ENCODE results near the gene AGFG2. TPM values are rescaled to one million over a fixed set of nuclear protein-coding genes. Genes with fewer than 3 reads are reported as not detected.
"Not testable (repeated sequence)": the region's sequence is repeated elsewhere in the genome, so short reads cannot be mapped to it uniquely, and the experiment has no call there.

Gene AGFG2
- 8.0 and 8.1 TPM in 2 replicates for polyA plus RNA-seq (2014; cell fraction: cytosol; rRNA removed)
- 10.2 and 15.8 TPM in 2 replicates for polyA plus RNA-seq (2014; cell fraction: nucleus; rRNA removed)

- DNase-seq (ENCODE audit: low spot score), result peak; percentile 100
Measured at GRCh38 chr7:100538654-100539435, at the start of gene AGFG2. Gene AGFG2, plus strand, starts transcription at chr7:100539203. Its CDS starts 144 bp downstream, at chr7:100539347.

DNA sequence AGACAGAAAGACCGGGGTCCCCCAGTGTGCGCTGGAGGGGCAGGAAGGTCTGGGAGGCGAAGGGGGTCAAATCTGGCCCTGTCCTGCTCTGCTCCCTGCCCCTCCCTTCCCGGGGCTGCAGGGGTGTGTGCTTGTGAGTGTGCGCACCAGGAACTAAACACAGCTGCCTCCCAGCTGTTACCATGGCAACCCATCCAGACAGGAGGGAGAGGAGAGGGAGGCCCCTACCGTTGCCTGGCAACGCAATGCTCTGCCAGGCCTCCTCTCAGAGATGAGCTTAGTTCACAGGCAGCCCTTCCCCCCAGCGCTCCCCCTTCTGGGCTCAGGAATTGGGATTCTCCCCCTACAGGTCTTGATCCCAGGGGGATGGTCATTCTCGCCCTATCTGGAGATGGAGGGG, 49.2 kb upstream of the AGFG2 start:
- DNase-seq (ENCODE audit: low spot score), result peak; percentile 99

DNA sequence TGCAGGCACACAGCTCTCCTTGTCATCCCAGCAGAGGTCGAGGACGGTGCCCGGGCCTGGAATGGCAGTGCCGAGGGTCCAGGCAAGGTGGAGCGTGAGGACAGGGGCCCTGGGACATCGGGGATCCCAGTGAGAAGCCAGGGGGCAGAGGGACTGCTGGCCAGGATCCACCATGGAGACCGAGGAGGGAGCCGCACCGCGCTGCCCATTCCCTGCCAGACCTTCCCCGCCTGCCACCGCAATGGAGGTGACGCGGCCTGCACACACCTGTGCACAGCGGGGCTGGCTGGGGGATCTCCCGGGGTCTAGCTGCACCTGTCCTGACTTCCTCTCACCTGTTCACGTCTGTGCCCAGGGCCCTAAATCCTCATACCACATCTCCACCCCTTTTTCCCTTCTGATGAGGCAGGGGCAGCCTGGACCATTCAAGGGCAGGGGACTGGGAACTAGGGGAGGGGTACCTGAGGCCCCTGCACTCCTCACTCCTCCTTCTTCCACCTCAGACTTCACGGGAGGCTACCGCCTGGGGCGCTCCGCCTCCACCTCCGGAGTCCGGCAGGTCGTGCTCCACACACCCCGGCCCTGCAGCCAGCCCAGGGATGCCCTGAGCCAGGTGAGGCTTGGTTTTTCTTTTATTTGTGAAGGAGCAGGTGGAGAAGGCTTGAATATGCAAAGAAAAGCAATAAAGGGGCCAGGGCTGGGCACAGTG, 48.4 kb upstream of the AGFG2 start:
- DNase-seq (ENCODE audit: low spot score), result no peak

DNA sequence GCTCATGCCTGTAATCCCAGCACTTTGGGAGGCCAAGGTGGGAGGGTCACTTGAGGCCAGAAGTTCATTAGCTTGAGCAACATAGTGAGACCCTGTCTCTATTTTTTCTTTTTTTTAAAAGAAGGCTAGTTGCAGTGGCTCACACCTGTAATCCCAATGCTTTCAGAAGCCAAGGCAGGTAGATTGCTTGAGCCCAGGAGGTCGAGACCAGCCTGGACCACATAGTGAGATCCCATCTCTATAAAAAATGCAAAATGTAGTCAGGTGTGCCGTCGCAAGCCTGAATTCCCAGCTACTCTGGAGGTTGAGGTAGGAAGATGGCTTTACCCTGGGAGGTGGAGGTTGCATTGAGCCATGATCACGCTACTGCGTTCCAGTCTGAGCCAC, 47.8 kb upstream of the AGFG2 start:
- DNase-seq (ENCODE audit: low spot score), result no peak

DNA sequence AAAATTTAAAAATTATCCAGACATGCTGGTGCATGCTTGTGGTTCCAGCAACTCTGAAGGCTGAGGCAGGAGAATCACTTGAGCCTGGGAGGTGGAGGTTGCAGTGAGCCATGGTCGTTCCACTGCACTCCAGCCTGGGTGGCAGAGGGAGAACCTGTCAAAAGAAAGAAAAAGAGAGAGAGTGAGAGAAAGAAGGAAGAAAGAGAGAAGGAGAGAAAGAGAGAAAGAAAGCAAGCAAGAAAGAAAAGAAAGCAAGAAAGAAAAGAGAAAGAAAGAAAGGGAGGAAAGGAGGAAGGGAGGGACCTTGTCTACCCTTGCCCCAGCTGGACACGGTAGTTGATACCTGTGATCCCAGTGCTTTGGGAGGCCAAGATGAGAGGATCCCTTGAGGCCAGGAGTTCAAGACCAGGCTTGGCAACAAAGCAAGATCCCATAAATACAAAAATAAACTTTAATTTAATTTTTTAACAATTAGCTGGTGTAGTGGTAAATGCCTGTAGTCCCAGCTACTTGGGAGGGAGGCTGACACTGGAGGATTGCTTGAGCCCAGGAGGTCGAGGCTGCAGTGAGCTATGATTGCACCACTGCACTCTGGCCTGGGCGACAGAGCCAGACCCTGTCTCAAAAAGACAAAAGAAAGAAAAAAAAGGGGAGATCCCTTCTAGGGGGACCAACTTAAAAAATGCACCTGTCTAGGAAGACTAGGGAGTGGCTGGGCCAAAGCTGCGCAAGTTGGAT, 46.1 kb upstream of the AGFG2 start:
- no peak for DNase-seq (ENCODE audit: low spot score)

GRCh38 chr7:100493476-100494264, 45.3 kb upstream of the AGFG2 start:
- DNase-seq (ENCODE audit: low spot score), result no peak

DNA sequence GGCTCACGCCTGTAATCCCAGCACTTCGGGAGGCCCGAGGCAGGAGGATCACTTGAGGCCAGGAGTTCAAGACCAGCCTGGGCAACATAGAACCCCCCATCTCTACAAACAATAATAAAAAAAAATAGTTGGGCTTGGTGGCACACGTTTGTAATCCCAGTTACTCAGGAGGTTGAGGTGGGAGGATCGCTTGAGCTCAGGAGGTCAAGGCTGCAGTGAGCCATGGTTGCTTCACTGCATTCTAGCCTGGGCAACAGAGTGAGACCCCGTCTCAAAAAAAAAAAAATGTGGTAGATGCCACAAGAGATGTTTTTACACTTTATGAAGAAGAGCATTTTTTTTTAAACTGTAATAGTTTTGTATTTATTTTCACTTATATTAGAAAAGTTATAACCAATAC, 42.5 kb upstream of the AGFG2 start:
- no peak for DNase-seq (ENCODE audit: low spot score)

DNA sequence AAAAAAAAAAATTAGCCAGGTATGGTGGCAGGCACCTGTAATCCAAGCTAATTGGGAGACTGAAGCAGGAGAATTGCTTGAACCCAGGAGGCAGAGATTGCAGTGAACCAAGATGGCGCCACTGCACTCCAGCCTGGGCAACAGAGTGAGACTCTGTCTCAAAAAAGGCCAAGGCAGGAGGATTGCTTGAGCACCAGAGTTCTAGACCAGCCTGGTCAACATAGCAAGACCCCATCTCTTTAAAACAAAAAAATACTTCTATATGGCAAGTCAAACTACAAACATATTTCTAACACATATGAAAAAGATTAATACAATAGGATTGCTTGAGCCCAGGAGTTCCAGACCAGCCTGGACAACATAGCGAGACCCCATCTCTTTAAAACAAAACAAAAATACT, 38.3 kb upstream of the AGFG2 start:
- not testable (repeated sequence) for DNase-seq (ENCODE audit: low spot score)

GRCh38 chr7:100504031-100504430, 35.0 kb upstream of the AGFG2 start:
- DNase-seq (ENCODE audit: low spot score), result not testable (repeated sequence)

DNA sequence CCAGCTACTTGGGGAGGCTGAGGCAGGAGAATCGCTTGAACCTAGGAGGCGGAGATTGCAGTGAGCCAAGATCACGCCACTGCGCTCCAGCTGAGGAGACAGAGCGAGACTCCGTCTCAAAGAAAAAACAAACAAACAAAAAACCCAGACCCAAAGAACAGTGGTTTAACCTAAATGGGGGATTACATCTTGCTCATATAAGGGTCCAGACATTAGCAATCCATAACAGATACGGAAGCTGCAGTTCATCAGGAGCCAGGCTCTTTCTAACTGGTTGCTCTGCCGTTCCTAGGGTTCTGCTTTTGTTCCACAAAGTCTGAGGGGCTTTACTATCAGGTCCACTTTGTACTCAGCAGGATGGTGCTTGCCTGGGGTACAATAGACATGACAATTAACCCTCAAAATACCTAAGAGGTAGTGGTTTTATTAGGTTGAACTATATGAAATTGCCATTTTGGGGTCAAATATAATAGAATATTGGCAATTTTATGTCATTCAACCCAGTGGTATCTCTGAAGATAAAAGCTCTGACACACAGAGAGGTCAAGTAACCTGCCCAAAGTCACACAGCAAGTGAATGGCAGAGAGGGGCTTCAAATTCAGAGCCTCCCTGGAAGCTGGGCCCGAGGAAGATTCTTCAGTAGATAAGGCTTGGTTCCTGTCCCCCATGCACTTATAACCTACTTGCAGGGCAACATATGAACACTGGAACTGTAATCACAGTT, 34.0 kb upstream of the AGFG2 start:
- no peak for DNase-seq (ENCODE audit: low spot score)

DNA sequence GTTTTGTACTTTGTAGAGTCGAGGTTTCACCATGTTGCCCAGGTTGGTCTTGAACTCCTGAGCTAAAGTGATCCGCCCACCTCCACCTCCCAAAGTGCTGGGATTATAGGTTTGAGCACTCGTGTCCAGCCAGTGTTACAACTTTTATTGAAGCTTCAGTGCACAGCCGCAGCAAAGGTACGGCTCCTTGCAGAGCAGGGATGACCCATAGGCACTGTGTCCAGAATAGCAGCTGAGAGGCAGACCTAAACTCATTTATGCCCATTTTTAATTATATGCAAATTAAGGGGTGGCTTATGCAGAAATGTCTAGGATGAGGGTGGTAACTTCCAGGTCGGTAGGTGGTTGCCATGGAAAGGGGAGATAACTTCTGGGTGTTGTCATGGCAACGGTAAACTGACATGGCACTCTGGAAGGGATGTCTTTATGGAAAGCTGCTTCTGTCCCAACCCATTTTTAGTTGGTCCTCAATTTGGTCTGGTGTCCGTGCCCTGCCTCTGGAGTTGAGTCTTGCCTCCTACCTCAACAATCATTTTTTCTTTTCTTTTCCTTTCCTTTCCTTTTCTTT, 32.6 kb upstream of the AGFG2 start:
- peak; percentile 54 for DNase-seq (ENCODE audit: low spot score)

DNA sequence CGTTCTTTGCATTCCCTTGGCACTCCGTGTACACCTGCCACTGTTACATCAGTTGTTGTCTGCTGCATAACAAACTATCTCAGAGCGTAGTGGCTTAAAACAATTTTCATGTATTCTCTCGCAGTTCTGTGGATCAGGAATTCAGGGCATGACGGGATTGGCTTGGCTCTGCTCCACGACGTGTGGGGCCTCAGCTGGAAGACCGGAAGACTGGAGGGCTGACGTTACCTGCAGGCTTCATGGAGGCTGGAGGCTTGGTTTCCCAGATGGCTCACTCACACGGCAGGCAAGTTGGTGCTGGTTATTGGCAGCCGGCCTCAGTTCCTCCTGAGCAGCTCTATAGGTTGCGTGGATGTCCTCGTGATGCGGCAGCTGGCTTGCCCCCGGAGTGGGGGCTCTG, 29.8 kb upstream of the AGFG2 start:
- no peak for DNase-seq (ENCODE audit: low spot score)

- DNase-seq (ENCODE audit: low spot score), result no peak
Measured at GRCh38 chr7:100510437-100511239, 28.4 kb upstream of the AGFG2 start.

DNA sequence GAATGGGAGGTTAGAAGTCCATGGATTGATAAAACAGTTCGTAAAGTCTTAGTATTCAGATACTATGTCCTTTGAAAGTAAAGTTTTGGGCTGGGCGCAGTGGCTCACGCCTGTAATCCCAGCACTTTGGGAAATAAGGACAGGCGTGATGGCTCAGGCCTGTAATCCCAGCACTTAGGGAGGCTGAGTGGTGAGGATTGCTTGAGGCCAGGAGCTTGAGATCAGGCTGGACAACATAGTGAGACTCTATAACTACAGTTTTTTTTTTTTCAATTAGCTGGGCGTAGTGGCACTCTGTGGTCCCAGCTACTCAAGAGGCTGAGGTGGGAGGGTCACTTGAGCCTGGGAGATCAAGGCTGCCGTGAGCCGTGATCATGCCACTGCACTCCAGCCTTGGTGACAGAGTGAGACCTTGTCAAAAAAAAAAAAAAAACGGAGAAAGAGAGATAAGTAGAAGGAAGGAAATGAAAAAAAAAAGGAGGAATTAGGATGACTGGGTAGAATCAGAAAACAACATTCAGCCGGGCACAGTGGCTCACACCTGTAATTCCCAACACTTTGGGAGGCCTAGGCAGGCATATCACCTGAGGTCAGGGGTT, 25.7 kb upstream of the AGFG2 start:
- no peak for DNase-seq (ENCODE audit: low spot score)

GRCh38 chr7:100515072-100515532, 23.9 kb upstream of the AGFG2 start:
- DNase-seq (ENCODE audit: low spot score), result no peak

GRCh38 chr7:100516135-100516812, 22.7 kb upstream of the AGFG2 start:
- peak; percentile 32 for DNase-seq (ENCODE audit: low spot score)

GRCh38 chr7:100517305-100517704, 21.7 kb upstream of the AGFG2 start:
- DNase-seq (ENCODE audit: low spot score), result no peak

- DNase-seq (ENCODE audit: low spot score), result no peak
Measured at GRCh38 chr7:100519580-100519979, 19.4 kb upstream of the AGFG2 start.

Measured in SK-N-DZ (cell line).